Measurements from ENCODE around the gene SPSB1. TPM values are rescaled to one million over a fixed set of nuclear protein-coding genes. Genes with fewer than 3 reads are reported as not detected.

Gene SPSB1
- total and polyA plus RNA-seq, 10 of the 15 experiments (the other 5 are each of a cell fraction or from before 2014, with no cell fraction given) = 0.02 to 2.0 (median 0.90) TPM; not detected in 1

GRCh38 chr1:9275161-9275560, 17.5 kb upstream of the SPSB1 start:
- POLR2A ChIA-PET = no interaction called here
- SMC1A ChIA-PET (ENCODE audit: uncharacterized antibody, unreplicated experiment) = interaction anchor here (1.0 to 1.7 kb wide), 6 partner anchors 8 to 216 kb away, joined by 3 to 7 read pairs (median 4); no protein-coding TSS in a partner anchor
- in situ Hi-C loops (cut with MboI) = no loop called here
- RAD21 ChIA-PET (ENCODE audit: unreplicated experiment) = interaction anchor here (0.8 to 0.9 kb wide), 2 partner anchors 8 to 216 kb away, joined by 3 to 6 read pairs; no protein-coding TSS in a partner anchor
- Histone ChIP-seq H3K9ac (ENCODE audit: control insufficient read depth, insufficient read depth, low read length) (no peak overlapping the region), H3K9me3 (replicated peaks; ENCODE audit: control insufficient read depth, insufficient read depth, low read length) (no peaks in the 10 kb centered on the region), H3K4me3 (no peak overlapping the region), H3K4me2 (ENCODE audit: control insufficient read depth, insufficient read depth) (no peak overlapping the region), H3K27me3 (replicated peaks in 1 of 2; ENCODE audit: control insufficient read depth in 2 of 2, insufficient read depth in 2 of 2, low read length in 1 of 2) (no peaks in the 10 kb centered on the region), H3K79me2 (ENCODE audit: control insufficient read depth, insufficient read depth, low read length) (no peaks in the 10 kb centered on the region), H2AFZ (ENCODE audit: control insufficient read depth, low read depth, low read length) (no peak overlapping the region), H3K27ac (ENCODE audit: control insufficient read depth, insufficient read depth) (no peak overlapping the region), H3K4me1 (ENCODE audit: control insufficient read depth, insufficient read depth, low read length) (peaks cover 8% of the 10 kb centered on the region), H4K20me1 (ENCODE audit: control insufficient read depth, insufficient read depth) (no peaks in the 10 kb centered on the region), H3K36me3 (ENCODE audit: control insufficient read depth in 2 of 2, insufficient read depth in 2 of 2, low read length in 1 of 2) (no peaks in the 10 kb centered on the region)
- ATAC-seq = no peak
- BruUV-seq (replicated peaks) = no TSS peak
- intact Hi-C loops (cut with micrococcal nuclease; ENCODE audit: unreplicated experiment) = no loop called here
- no peak for DNase-seq (ENCODE audit: low read depth, low spot score)
- FAIRE-seq = no peak
- TF ChIP-seq ETV6 (conservative IDR thresholded peaks at IDR 0.05 in 1 of 2, IDR thresholded peaks at IDR 0.05 in 1 of 2; ENCODE audit: borderline replicate concordance in 1 of 2, low read depth in 1 of 2) = no peak
- TF ChIP-seq BCL11A (IDR thresholded peaks at IDR 0.05; ENCODE audit: low read depth, low read length) = no peak
- TF ChIP-seq SPI1 (IDR thresholded peaks at IDR 0.05; ENCODE audit: borderline replicate concordance, insufficient read depth, low read depth, low read length) = no peak
- TF ChIP-seq ZNF687 (IDR thresholded peaks at IDR 0.05) = no peak
- no peak for TF ChIP-seq STAT1 (conservative IDR thresholded peaks at IDR 0.05)
- TF ChIP-seq RELB (IDR thresholded peaks at IDR 0.05; ENCODE audit: low read depth) = no peak
- no peak for TF ChIP-seq ZNF217 (IDR thresholded peaks at IDR 0.05)
- TF ChIP-seq E4F1 (IDR thresholded peaks at IDR 0.05; ENCODE audit: borderline replicate concordance, partially characterized antibody) = no peak
- TF ChIP-seq CBFB (IDR thresholded peaks at IDR 0.05; ENCODE audit: low read depth) = no peak
- TF ChIP-seq ZNF24 (IDR thresholded peaks at IDR 0.05) = no peak
- no peak for TF ChIP-seq E2F4 (IDR thresholded peaks at IDR 0.05; ENCODE audit: low read depth, low read length)
- no peak for TF ChIP-seq ZNF207 (IDR thresholded peaks at IDR 0.05; ENCODE audit: borderline replicate concordance)
- TF ChIP-seq BMI1 (IDR thresholded peaks at IDR 0.05; ENCODE audit: borderline replicate concordance) = no peak
- no peak for TF ChIP-seq CBX5 (IDR thresholded peaks at IDR 0.05; ENCODE audit: low read depth)
- CTCF ChIA-PET = interaction anchor here (0.8 to 3.8 kb wide), 6 partner anchors 8 to 215 kb away, joined by 3 to 16 read pairs (median 6); no protein-coding TSS in a partner anchor
- WGBS (ENCODE audit: insufficient coverage, insufficient replicate concordance, low lambda C conversion rate, missing lambda C conversion rate) = 68% methylated on average over 10 of the region's 10 CpGs

All from GM12878 (cell line).